HL-60 (cell line): ENCODE data around the gene RYK.

Experiments
- DNase-seq, 2 experiments: peaks; one replicate each; pipeline ENCODE4 v3.0.0-alpha.2; 2010 to 2020; ENCODE audit warnings: low read depth in 1 of 2, low spot score in 1 of 2
- H3K27ac ChIP-seq: fragments of 250-450 bp; sonication (Bioruptor Pico); replicated peaks from 2 replicates; pipeline ENCODE4 v1.5.1; 2020; ENCODE audit warnings: mild to moderate bottlenecking, moderate library complexity
- H3K27me3 ChIP-seq: fragments of 250-450 bp; sonication (Bioruptor Pico); 2 replicates; pipeline ENCODE4 v1.5.1; 2021; ENCODE audit warnings: mild to moderate bottlenecking, moderate library complexity; ENCODE audit not compliant: insufficient read depth, poor library complexity, severe bottlenecking
- H3K4me3 ChIP-seq: replicated peaks from 2 replicates; pipeline ENCODE4 v1.5.1; 2011; ENCODE audit warnings: mild to moderate bottlenecking, control low read depth, low read length; ENCODE audit not compliant: insufficient read depth
- CTCF ChIP-seq: IDR thresholded peaks from one replicate; pipeline ENCODE4 v1.5.1; 2011; ENCODE audit warnings: low read length, control low read depth, inconsistent platforms; ENCODE audit not compliant: insufficient read depth
- GABPA ChIP-seq: IDR thresholded peaks from 2 replicates; pipeline ENCODE4 v1.6.1; 2012; ENCODE audit warnings: low read depth
- POLR2AphosphoS5 ChIP-seq: IDR thresholded peaks from 2 replicates; pipeline ENCODE4 v1.6.1; 2012; ENCODE audit warnings: low read depth
- REST ChIP-seq: IDR thresholded peaks from 2 replicates; pipeline ENCODE4 v1.6.1; 2012; ENCODE audit warnings: low read depth; ENCODE audit not compliant: insufficient replicate concordance
- SPI1 ChIP-seq: IDR thresholded peaks from 2 replicates; pipeline ENCODE4 v1.6.1; 2012; ENCODE audit warnings: low read depth, mild to moderate bottlenecking, borderline replicate concordance

Gene RYK

GRCh38 chr3:134147411-134147810 is 103.2 kb downstream of the RYK start:
- TF ChIP-seq CTCF (no peak), GABPA (no peak), REST (no peak), SPI1 (no peak), POLR2AphosphoS5 (no peak)
- Histone ChIP-seq H3K27ac (no peak overlapping the region), H3K27me3 (no peaks in the 10 kb centered on the region), H3K4me3 (no peak overlapping the region)
- no peak for DNase-seq

- Histone ChIP-seq H3K27ac (no peak overlapping the region), H3K4me3 (no peak overlapping the region), H3K27me3 (no peaks in the 10 kb centered on the region)
- TF ChIP-seq GABPA (no peak), POLR2AphosphoS5 (no peak)
- DNase-seq: no peak
Measured at GRCh38 chr3:134146666-134147065, 104.0 kb downstream of the RYK start.

- Histone ChIP-seq H3K4me3 (no peak overlapping the region), H3K27me3 (no peaks in the 10 kb centered on the region), H3K27ac (no peak overlapping the region)
- TF ChIP-seq CTCF (no peak), GABPA (no peak), SPI1 (no peak), POLR2AphosphoS5 (no peak), REST (no peak)
- DNase-seq: no peak
Measured at GRCh38 chr3:134145183-134145582, 105.5 kb downstream of the RYK start.

- Histone ChIP-seq H3K4me3 (no peak overlapping the region), H3K27me3 (no peaks in the 10 kb centered on the region), H3K27ac (no peak overlapping the region)
- TF ChIP-seq GABPA (no peak), REST (no peak), CTCF (no peak), POLR2AphosphoS5 (no peak), SPI1 (no peak)
- no peak for DNase-seq
Measured at GRCh38 chr3:134144694-134145093, 106.0 kb downstream of the RYK start.
